Parathyroid adenoma (tissue), 2 donors: ENCODE measurements around the gene GATA6.

ENCODE experiments used
- H2AFZ ChIP-seq: fragments of 300-600 bp; sonication (generic); one replicate; pipeline ENCODE4 v1.7.0; 2017; ENCODE audit warnings: antibody characterized with exemption, mild to moderate bottlenecking
- H3K27ac ChIP-seq: fragments of 300-600 bp; sonication (generic); one replicate; pipeline ENCODE4 v1.7.0; 2017
- H3K27me3 ChIP-seq: fragments of 300-600 bp; sonication (generic); one replicate; pipeline ENCODE4 v1.7.0; 2017; ENCODE audit warnings: low read length; ENCODE audit not compliant: control insufficient read depth, insufficient read depth
- H3K36me3 ChIP-seq: fragments of 300-600 bp; sonication (generic); one replicate; pipeline ENCODE4 v1.7.0; 2017; ENCODE audit warnings: low read length; ENCODE audit not compliant: control insufficient read depth, insufficient read depth
- H3K4me1 ChIP-seq: fragments of 300-600 bp; sonication (generic); one replicate; pipeline ENCODE4 v1.7.0; 2017; ENCODE audit warnings: control low read depth
- H3K4me2 ChIP-seq: fragments of 300-600 bp; sonication (generic); one replicate; pipeline ENCODE4 v1.7.0; 2017; ENCODE audit warnings: low read length
- H3K4me3 ChIP-seq: fragments of 300-600 bp; sonication (generic); one replicate; pipeline ENCODE4 v1.7.0; 2017; ENCODE audit warnings: low read depth, low read length
- H3K79me2 ChIP-seq: fragments of 300-600 bp; sonication (generic); one replicate; pipeline ENCODE4 v1.7.0; 2017; ENCODE audit warnings: control low read depth
- H3K9ac ChIP-seq: fragments of 300-600 bp; sonication (generic); one replicate; pipeline ENCODE4 v1.7.0; 2017; ENCODE audit warnings: mild to moderate bottlenecking
- H3K9me3 ChIP-seq: fragments of 300-600 bp; sonication (generic); one replicate; pipeline ENCODE4 v1.7.0; 2017; ENCODE audit warnings: low read length; ENCODE audit not compliant: control insufficient read depth
- TF ChIP-seq, protein P1 (sequence below): fragments of 300-600 bp; sonication (generic); IDR thresholded peaks from one replicate; pipeline ENCODE4 v1.7.0; 2017; ENCODE audit warnings: antibody characterized with exemption, mild to moderate bottlenecking
- donor health status: primary hyperparathyroidism.

GATA6 gene

DNA sequence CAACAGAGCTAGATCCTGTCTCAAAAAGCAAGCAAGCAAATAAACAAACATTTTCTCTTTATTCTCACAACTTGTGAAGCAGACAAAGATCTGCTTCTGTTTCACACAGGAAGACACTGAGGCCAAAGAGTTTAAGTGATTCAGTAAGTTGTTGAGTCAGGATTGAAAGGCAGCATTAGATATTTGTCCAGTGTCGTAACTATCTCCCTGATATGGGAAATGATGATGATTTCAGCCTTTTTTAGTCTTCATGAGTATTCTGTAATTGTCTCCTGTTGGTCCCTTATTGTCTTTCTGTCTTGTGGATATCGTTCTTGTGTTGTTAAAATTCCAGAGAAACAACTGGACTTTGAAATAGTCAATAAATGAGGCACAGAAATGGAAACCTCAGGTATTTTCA, 59.6 kb downstream of the GATA6 start:
- H3K27me3 ChIP-seq: no peaks in the 10 kb centered on the region
- TF ChIP-seq, protein P1, sequence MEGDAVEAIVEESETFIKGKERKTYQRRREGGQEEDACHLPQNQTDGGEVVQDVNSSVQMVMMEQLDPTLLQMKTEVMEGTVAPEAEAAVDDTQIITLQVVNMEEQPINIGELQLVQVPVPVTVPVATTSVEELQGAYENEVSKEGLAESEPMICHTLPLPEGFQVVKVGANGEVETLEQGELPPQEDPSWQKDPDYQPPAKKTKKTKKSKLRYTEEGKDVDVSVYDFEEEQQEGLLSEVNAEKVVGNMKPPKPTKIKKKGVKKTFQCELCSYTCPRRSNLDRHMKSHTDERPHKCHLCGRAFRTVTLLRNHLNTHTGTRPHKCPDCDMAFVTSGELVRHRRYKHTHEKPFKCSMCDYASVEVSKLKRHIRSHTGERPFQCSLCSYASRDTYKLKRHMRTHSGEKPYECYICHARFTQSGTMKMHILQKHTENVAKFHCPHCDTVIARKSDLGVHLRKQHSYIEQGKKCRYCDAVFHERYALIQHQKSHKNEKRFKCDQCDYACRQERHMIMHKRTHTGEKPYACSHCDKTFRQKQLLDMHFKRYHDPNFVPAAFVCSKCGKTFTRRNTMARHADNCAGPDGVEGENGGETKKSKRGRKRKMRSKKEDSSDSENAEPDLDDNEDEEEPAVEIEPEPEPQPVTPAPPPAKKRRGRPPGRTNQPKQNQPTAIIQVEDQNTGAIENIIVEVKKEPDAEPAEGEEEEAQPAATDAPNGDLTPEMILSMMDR: no peak
- H3K4me2 ChIP-seq: no peak overlapping the region
- H3K9ac ChIP-seq: no peak overlapping the region
- H3K79me2 ChIP-seq: no peaks in the 10 kb centered on the region
- no peaks in the 10 kb centered on the region for H3K4me1 ChIP-seq
- H3K27ac ChIP-seq: no peak overlapping the region
- no peak overlapping the region for H3K4me3 ChIP-seq
- H3K36me3 ChIP-seq: no peaks in the 10 kb centered on the region
- no peak overlapping the region for H2AFZ ChIP-seq
- H3K9me3 ChIP-seq: no peaks in the 10 kb centered on the region

DNA sequence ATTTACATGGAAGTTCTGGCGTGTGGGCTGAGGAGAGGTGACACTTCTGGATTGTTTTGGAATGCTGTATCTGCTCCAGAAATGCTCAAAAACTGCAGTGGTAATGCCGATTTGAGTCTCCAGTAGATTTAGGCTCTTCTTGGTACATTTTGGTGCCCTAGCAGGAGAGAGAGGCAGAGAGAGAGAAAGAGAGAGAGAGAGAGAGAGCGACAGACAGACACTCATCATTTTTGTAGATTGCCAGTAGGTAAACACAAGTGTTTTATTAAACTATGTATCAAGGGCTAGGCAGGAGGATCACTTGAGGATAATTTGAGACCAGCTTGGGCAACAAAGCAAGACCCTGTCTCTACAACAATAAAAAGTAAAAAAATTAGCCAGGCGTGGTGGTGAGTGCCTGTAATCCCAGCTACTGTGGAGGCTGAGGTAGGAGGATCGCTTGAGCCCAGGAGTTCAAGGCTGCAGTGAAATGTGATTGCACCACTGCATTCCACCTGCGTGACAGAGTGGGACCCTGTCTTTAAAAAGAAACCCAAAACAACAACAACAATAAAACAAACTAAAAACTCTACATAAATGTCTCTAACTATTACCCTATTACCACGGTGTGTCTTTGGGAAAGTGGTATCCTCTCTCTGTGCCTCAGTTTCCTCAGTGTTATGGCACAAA, 60.2 kb downstream of the GATA6 start:
- Histone ChIP-seq H3K4me2 (no peak overlapping the region), H3K27me3 (no peaks in the 10 kb centered on the region), H3K36me3 (no peaks in the 10 kb centered on the region), H3K27ac (no peak overlapping the region), H3K4me1 (no peaks in the 10 kb centered on the region), H3K9me3 (no peaks in the 10 kb centered on the region), H3K4me3 (no peak overlapping the region), H3K79me2 (no peaks in the 10 kb centered on the region), H2AFZ (no peak overlapping the region), H3K9ac (no peak overlapping the region)
- TF ChIP-seq, protein P1: no peak

DNA sequence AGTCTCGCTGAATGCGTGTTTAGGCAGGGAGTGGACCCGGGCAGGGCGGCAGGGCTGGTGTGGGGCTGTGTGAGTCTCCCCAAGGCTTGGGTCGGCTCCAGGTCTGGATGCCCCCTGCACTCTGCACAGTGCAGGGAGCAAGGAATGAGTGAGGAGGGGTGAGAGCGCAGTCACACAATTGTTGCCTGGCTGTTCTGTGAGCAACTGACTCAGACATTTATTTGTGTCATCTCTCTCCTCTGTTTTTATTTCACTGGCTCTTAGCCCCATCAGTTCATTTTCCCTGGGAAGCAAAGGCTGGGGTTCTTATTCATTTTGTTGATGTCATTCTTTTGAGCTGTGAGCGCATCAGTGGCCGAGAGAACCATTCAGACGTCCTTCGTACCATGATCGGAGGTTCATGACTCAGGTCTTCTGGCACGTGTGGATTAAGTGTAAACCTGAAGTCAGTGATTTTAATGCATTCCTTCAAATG, 61.1 kb downstream of the GATA6 start:
- H3K27ac ChIP-seq: no peak overlapping the region
- H3K9ac ChIP-seq: no peak overlapping the region
- no peaks in the 10 kb centered on the region for H3K79me2 ChIP-seq
- H3K27me3 ChIP-seq: no peaks in the 10 kb centered on the region
- H2AFZ ChIP-seq: no peak overlapping the region
- no peak overlapping the region for H3K4me3 ChIP-seq
- H3K4me2 ChIP-seq: no peak overlapping the region
- H3K36me3 ChIP-seq: no peaks in the 10 kb centered on the region
- H3K4me1 ChIP-seq: no peaks in the 10 kb centered on the region
- H3K9me3 ChIP-seq: no peaks in the 10 kb centered on the region
- TF ChIP-seq, protein P1: no peak

DNA sequence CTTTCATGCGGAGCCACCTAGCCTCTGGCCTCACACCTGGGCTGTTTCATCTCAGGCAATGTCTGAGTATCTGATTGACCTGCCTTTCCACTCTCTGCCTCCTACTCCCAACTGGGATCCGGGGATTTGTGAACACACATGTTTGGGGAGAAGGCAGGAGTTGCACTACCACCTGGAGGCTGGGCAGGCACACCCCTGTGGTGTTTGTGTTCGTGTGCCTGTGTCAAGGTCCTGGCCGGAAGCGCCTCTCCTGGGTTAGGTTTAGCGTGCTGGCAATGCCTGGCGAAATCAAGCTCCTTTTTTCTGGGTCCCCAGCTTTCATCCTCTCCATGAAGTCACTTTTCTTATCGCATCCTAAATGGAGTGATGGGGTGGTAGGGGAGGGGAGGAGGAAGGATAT, 63.9 kb downstream of the GATA6 start:
- TF ChIP-seq, protein P1: no peak
- Histone ChIP-seq H3K4me3 (no peak overlapping the region), H3K79me2 (no peaks in the 10 kb centered on the region)

DNA sequence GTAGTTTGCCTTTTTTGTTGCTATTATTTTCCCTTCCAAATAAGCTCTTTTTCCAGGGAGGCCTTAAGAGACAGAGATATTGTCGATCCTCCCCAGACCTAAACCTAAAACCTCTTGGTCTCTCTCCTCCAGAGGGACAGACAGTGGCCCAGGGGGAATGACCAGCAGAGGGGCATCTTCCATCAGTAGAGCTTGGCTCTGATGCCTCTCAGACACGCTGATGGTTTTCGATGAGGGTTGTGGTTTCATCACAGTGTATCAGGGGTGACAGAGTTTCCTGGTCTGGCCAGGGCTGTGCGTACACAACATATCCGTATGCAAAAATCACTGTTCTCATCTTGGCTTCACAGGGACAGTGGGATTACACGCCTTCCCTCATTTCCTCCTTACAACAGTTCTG, 68.6 kb downstream of the GATA6 start:
- H3K9ac ChIP-seq: no peak overlapping the region
- TF ChIP-seq, protein P1: no peak
- no peaks in the 10 kb centered on the region for H3K79me2 ChIP-seq
- no peaks in the 10 kb centered on the region for H3K9me3 ChIP-seq
- H3K27ac ChIP-seq: no peak overlapping the region
- H3K4me2 ChIP-seq: no peak overlapping the region
- H3K4me1 ChIP-seq: no peaks in the 10 kb centered on the region
- no peak overlapping the region for H3K4me3 ChIP-seq
- no peaks in the 10 kb centered on the region for H3K27me3 ChIP-seq
- no peak overlapping the region for H2AFZ ChIP-seq
- H3K36me3 ChIP-seq: no peaks in the 10 kb centered on the region

More for the DNA sequence above, 63.9 kb downstream of the GATA6 start:
- Histone ChIP-seq H3K9me3 (no peaks in the 10 kb centered on the region), H3K9ac (no peak overlapping the region), H3K27me3 (no peaks in the 10 kb centered on the region), H3K36me3 (no peaks in the 10 kb centered on the region), H3K4me2 (no peak overlapping the region), H3K4me1 (no peaks in the 10 kb centered on the region), H2AFZ (no peak overlapping the region), H3K27ac (no peak overlapping the region)
